ENCODE data around the gene KAT7. TPM values are rescaled to one million over a fixed set of nuclear protein-coding genes. Genes with fewer than 3 reads are reported as not detected.
A peak's percentile ranks its signal among the peaks of the same experiment; 100 is the strongest.

Gene KAT7
- 100 to 1,000 TPM; 191 to 201 TPM for total RNA-seq
- 179 to 252 reads per million in 2 donors for total RNA-seq

DNA sequence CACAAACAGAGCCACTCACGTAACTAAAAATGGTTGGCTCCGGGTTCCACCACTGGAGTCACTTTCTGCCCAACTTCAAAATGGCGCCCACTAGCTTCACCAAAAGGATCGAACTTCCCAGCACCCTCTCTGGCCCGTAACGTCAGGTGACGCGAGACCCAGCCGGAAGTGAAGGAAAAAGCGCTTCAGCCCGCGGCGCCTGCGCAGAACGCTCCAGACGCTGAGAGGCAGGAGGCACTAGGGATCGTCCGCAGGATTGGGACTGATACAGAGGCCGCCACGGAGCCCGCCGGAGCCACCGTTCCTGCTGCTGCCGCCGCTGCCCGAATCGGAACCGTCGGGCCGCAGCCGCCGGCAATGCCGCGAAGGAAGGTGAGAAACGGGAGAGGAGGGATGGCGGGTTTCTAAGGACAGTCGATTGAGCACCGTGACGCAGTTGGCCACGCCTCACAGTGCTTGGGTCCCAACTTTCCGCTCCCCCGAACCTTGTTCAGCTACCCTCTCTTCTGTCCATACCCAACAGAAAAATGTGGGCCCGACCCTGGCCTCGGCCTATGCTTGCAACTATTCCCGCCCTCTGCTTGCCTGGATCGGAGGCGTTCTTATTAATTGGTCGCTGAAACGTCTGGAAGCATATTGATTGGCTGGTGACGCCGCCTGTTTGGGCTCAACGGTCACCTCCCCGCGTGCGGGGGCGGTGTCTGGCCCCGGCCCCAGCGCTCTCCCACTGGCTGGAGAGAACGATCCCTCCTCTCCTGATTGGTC, at the start of gene KAT7:
Gene KAT7, plus strand, starts transcription at position 204 of the 765 bp plus-strand sequence. Its CDS starts 154 bp downstream, at position 358.
- peaks cover 3% of the 10 kb centered on the region for H3K36me3 Mint-ChIP-seq (ENCODE audit: low read depth)
- peak within 1 kb of the TSS; percentile 99 for H3K27ac Mint-ChIP-seq
- H3K9me3 ChIP-seq (ENCODE audit: control insufficient read depth, low read length, poor library complexity, severe bottlenecking), result no peaks in the 10 kb centered on the region
- peaks cover 36% of the 10 kb centered on the region for H3K4me1 Mint-ChIP-seq
- DNase-seq (peak; percentile 96 to 98 (median 97)), ATAC-seq (peak; percentile 85)
- H3K4me3 Mint-ChIP-seq, result peak within 1 kb of the TSS; percentile 96
- no peaks in the 10 kb centered on the region for H3K27me3 Mint-ChIP-seq

DNA sequence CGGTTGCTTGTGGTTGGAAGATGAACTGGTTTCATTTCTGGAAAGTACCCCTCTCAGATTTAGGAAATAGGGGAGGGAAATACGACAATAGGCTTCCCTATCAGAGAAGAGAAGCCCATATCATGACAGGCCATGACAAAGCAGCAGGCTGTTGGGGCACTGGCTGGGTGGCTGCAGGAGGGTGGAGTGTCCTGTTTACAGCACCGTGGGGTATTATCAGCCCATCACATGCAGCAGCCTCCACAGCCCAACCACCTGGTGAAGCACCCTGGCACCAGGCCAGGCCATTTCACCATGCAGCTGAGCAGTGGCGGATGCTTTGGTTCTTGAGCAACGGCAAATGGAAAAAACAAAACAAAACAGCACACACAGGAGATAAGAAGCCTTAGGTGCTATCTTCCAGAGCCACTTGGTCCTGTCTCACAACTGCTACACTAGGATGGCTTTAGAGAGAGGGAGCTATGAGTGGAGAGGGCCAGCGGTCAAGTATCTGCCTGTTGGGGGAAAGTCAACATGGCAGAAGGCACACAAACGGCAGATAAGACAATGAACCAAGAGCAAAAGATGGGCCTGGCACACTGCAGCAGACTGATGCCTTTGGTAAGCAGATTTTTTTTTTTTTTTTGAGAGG, 48.7 kb upstream of the KAT7 start:
- ATAC-seq (peak; percentile 98), DNase-seq (peak; percentile 86 to 95 (median 95))
- peak overlapping the region; percentile 98 for H3K27ac Mint-ChIP-seq
- H3K4me3 Mint-ChIP-seq, result peak overlapping the region; percentile 88
- H3K27me3 Mint-ChIP-seq, result no peaks in the 10 kb centered on the region
- H3K36me3 Mint-ChIP-seq (ENCODE audit: low read depth), result peaks cover 2% of the 10 kb centered on the region
- H3K9me3 ChIP-seq (ENCODE audit: control insufficient read depth, low read length, poor library complexity, severe bottlenecking), result no peaks in the 10 kb centered on the region
- H3K4me1 Mint-ChIP-seq, result peaks cover 61% of the 10 kb centered on the region

DNA sequence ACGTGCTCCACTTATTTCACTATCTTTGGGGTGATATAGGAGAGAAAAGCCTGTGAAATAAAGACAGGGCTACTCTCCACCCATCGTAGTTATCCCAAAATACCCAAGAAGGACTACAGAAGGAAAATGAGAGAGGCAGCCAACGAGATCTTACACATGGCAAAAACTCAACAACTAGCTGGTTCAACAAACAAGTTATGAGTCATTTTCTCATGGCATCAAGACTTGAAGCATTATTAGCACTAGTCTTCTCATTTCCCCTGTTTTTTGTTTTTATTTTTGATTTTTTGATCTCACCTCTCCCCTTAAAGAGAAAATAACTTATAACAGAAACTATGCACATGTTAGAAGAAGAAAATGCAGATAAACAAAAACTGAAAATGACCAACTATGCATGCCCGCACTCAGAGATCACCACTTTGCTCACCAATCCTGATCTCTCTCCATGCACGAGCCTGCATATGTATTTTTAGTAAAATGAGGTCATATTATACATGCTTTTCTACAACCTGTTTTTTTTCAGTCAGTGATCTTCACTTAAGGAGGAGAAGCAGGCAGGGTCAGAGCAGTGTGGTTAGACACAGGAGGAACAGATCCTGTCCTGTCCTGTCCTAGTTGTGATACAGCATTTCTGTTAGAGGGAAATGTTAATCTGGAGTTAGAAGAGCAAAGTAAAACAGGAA, 47.3 kb upstream of the KAT7 start:
- H3K9me3 ChIP-seq (ENCODE audit: control insufficient read depth, low read length, poor library complexity, severe bottlenecking), result no peaks in the 10 kb centered on the region
- Mint-ChIP-seq H3K27ac (peak overlapping the region; percentile 98), H3K36me3 (ENCODE audit: low read depth) (peaks cover 5% of the 10 kb centered on the region), H3K27me3 (no peaks in the 10 kb centered on the region), H3K4me1 (peaks cover 73% of the 10 kb centered on the region), H3K4me3 (peak overlapping the region; percentile 88)
- ATAC-seq, result no peak
- DNase-seq, result no peak

DNA sequence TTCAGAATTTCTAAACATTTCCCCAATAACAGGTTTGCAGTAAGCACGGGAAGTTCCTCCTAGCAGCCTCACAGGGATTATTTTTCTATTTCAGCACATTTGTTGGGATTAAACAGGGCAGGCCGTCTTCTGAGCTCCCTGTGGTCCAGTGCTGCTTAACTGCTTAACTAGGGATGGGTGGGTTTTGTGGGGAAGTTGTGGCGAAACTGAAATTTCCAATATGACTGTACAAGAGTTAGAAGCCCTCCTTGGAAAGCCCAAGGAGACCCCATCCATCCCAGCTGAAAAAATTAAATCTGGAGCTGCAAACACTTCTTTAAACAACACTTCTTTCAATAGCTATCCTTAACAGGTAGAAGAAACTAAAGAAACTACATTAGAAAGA, 46.8 kb upstream of the KAT7 start:
- peaks cover 75% of the 10 kb centered on the region for H3K4me1 Mint-ChIP-seq
- no peak for ATAC-seq
- no peak for DNase-seq
- no peaks in the 10 kb centered on the region for H3K9me3 ChIP-seq (ENCODE audit: control insufficient read depth, low read length, poor library complexity, severe bottlenecking)
- H3K4me3 Mint-ChIP-seq, result peak overlapping the region; percentile 88
- peaks cover 5% of the 10 kb centered on the region for H3K36me3 Mint-ChIP-seq (ENCODE audit: low read depth)
- peak overlapping the region; percentile 98 for H3K27ac Mint-ChIP-seq
- no peaks in the 10 kb centered on the region for H3K27me3 Mint-ChIP-seq

DNA sequence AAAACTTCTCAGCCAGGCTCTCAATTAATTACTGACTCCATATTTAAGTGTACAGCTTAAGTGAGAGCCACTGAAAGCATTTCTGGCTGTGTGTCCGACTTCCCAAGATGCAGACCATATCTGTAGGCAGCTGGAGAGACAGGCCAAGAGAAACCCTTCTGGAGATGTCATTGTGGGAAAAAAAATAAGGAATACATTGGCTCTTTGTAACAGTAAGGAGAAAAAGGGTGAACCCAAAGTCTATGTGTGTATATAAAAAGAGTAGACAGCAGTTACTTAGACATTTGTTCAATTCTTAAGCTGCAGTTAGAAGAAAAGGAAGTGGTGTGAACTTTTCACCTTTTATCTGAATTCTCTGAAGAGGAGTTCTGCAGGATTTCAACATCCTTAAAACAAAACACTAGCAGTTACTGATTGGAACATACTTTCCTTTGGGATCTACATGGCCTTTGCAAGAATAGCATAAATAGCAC, 46.3 kb upstream of the KAT7 start:
- Mint-ChIP-seq H3K4me3 (peak overlapping the region; percentile 88), H3K27me3 (no peaks in the 10 kb centered on the region), H3K27ac (peak overlapping the region; percentile 98), H3K4me1 (peaks cover 75% of the 10 kb centered on the region), H3K36me3 (ENCODE audit: low read depth) (peaks cover 5% of the 10 kb centered on the region)
- DNase-seq (no peak), ATAC-seq (no peak)
- H3K9me3 ChIP-seq (ENCODE audit: control insufficient read depth, low read length, poor library complexity, severe bottlenecking), result no peaks in the 10 kb centered on the region

DNA sequence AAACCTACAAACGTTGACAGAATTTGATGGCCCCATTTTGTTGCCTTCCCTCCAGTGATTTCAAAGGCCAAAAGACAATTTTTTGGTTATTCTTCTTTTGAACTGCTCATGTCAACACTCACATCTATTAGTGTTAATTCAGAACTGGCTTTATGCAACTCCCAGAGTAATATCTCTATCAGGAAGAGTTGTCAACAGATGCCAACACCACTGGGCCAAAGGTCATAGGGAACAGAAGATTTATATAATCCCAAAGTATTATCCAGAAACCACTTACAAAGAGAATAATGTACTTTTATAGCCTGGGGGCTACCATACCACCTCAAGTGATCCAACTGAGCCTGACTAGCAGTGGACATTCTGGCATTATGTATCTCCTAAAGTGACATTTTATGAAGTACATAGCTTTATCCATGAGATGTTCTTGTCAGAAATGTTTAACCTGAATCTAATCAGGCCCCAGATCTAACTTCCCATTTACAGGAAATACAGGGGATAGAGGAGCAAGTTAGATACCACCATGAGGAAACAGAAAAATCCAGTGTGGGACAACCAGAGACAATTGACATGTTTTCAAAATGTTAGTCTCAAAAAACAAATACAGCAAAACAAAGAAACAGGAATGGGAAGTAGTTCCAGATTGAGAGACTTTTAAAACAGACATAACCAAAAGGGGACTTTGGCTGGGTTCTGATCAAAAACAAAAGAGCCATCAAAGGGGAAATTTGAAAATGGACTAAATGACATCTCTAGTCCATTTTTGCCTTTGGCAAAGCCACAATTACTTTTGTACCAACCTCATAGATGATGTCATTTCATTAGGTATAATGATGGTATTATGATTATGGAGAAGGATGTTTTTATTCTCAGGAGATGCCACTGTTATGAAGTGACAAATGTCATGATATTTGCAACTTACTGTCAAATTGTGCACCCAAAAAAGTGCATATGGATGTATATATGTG, 43.0 kb upstream of the KAT7 start:
- ATAC-seq (no peak), DNase-seq (no peak)
- H3K27me3 Mint-ChIP-seq, result no peaks in the 10 kb centered on the region
- peak overlapping the region; percentile 98 for H3K27ac Mint-ChIP-seq
- no peaks in the 10 kb centered on the region for H3K9me3 ChIP-seq (ENCODE audit: control insufficient read depth, low read length, poor library complexity, severe bottlenecking)
- H3K36me3 Mint-ChIP-seq (ENCODE audit: low read depth), result peaks cover 4% of the 10 kb centered on the region
- peaks cover 73% of the 10 kb centered on the region for H3K4me1 Mint-ChIP-seq
- peak overlapping the region; percentile 84 for H3K4me3 Mint-ChIP-seq

DNA sequence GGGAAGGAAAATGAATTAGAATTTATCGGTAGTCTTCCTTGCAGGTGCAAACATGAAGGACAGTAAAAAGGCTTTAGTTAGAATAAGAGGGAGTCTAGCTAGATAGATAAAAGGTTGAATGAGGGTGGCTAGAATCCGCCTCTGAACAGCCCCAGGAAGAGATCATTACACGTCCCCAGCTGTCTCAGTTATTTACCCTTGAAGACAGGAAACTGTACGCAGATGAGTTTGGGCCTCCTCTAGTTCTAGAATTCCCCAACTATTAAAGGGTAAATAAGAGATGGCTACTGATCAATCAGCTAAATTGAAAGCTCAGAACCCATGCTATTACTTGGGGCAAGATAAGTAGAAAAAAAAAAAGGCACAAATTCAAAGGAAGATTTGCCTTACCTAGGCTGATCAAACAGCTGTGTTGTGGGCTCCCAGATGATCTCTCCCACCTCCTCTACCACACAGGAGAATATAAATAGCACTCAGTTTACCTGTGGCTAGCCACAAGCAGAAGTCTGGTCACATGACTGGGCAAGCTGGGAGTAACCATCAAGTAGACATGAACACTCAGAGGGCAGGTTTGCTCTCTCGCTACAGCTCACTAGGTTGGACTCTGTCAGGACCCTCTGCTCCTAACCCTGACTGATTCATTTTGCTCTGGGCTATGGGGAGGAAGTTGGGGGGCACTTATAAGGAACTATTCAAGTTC, 41.5 kb upstream of the KAT7 start:
- Mint-ChIP-seq H3K4me3 (peak overlapping the region; percentile 84), H3K36me3 (ENCODE audit: low read depth) (peaks cover 6% of the 10 kb centered on the region), H3K4me1 (peaks cover 62% of the 10 kb centered on the region), H3K27ac (peak overlapping the region; percentile 98), H3K27me3 (no peaks in the 10 kb centered on the region)
- H3K9me3 ChIP-seq (ENCODE audit: control insufficient read depth, low read length, poor library complexity, severe bottlenecking), result no peaks in the 10 kb centered on the region
- DNase-seq, result no peak
- ATAC-seq, result peak; percentile 64

DNA sequence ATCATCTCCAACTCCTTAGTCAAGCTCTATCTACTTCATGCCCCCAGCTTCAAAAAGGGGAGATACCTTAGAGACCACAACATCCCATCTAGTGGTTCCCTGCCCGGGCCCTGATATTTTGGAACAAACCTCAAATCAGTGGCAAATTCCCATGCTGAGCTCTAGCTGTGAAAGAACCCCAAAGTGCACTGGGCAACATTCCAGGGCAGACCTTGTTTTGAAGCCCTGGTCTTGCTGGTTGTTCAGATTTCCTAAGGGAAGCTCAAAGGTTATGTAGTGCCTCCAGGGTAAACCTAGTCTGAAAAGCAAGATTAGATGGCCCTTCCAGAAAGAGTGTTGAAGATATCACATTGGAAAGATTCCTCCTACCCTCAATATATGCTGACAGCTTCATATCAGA, 40.8 kb upstream of the KAT7 start:
- Mint-ChIP-seq H3K27me3 (no peaks in the 10 kb centered on the region), H3K27ac (peak overlapping the region; percentile 98), H3K4me1 (peaks cover 62% of the 10 kb centered on the region), H3K36me3 (ENCODE audit: low read depth) (peaks cover 6% of the 10 kb centered on the region), H3K4me3 (peak overlapping the region; percentile 84)
- ATAC-seq (no peak), DNase-seq (no peak)
- H3K9me3 ChIP-seq (ENCODE audit: control insufficient read depth, low read length, poor library complexity, severe bottlenecking), result no peaks in the 10 kb centered on the region

DNA sequence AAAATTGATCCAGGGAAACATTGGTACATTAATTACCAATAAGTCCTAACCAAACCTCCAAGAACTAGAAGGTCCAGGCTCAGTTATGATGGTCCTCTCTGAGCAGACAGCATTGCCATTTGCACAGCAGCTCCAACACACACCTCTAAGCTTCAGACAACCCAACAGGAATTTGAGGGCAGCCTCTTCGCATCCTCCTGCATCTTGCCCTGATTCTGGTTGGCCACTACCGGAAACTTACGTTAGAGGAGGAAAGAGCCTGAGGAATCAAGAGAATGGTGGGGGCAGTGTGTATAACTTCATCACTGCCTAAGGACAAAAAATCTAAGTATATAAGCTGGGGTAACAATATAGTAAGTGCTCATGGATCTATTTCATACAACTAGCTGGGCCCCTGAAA, 40.3 kb upstream of the KAT7 start:
- H3K4me3 Mint-ChIP-seq, result peak overlapping the region; percentile 84
- H3K9me3 ChIP-seq (ENCODE audit: control insufficient read depth, low read length, poor library complexity, severe bottlenecking), result no peaks in the 10 kb centered on the region
- DNase-seq (peak in 2 of 3 donors; percentile 38 to 41), ATAC-seq (peak; percentile 53)
- H3K27ac Mint-ChIP-seq, result peak overlapping the region; percentile 98
- peaks cover 6% of the 10 kb centered on the region for H3K36me3 Mint-ChIP-seq (ENCODE audit: low read depth)
- no peaks in the 10 kb centered on the region for H3K27me3 Mint-ChIP-seq
- peaks cover 61% of the 10 kb centered on the region for H3K4me1 Mint-ChIP-seq

DNA sequence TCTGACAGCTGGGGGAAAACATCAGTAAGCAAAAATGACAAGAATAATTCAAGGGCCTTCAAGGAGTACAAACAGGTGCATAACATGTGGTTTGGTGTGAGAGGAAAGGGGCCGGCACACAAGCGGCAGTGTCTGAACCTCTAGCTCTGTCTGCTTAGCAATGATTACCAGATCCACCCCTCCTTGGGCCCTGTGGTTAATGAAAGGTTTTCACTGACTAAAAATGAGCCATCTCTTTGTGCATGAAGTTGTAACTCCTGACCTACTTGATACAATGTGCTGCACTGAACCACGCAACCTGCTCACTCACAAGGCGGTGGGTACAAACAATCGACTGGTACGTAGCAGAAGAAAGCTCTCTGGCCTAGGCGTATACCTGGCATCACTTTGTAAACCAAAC, 39.7 kb upstream of the KAT7 start:
- Mint-ChIP-seq H3K27ac (peak overlapping the region; percentile 98), H3K4me1 (peaks cover 62% of the 10 kb centered on the region), H3K27me3 (no peaks in the 10 kb centered on the region), H3K36me3 (ENCODE audit: low read depth) (peaks cover 6% of the 10 kb centered on the region), H3K4me3 (peak overlapping the region; percentile 84)
- peak; percentile 19 to 54 (median 45) for DNase-seq
- ATAC-seq, result peak; percentile 81
- H3K9me3 ChIP-seq (ENCODE audit: control insufficient read depth, low read length, poor library complexity, severe bottlenecking), result no peaks in the 10 kb centered on the region

DNA sequence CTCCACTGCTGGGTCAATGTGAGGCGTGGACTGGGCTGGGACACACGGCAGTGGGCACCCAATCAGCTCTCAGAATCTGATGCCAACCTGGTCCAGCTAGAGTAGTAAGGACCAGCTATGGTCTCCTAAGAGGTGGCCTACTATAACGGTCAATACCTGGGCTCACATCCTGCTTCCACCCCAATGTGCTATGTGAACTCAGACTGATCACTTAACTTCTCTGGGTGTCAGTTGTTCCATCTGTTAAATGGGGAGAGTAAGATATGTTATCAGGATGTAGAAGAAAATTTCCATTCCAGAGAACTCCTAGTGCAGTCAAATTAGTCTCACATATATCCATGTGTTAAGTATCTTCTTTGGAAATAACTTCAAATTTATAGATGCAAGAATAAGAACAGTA, 38.8 kb upstream of the KAT7 start:
- no peak for DNase-seq
- Mint-ChIP-seq H3K4me1 (peaks cover 66% of the 10 kb centered on the region), H3K27ac (peak overlapping the region; percentile 98), H3K27me3 (no peaks in the 10 kb centered on the region), H3K4me3 (peak overlapping the region; percentile 57), H3K36me3 (ENCODE audit: low read depth) (peaks cover 6% of the 10 kb centered on the region)
- ATAC-seq, result no peak
- H3K9me3 ChIP-seq (ENCODE audit: control insufficient read depth, low read length, poor library complexity, severe bottlenecking), result no peaks in the 10 kb centered on the region

DNA sequence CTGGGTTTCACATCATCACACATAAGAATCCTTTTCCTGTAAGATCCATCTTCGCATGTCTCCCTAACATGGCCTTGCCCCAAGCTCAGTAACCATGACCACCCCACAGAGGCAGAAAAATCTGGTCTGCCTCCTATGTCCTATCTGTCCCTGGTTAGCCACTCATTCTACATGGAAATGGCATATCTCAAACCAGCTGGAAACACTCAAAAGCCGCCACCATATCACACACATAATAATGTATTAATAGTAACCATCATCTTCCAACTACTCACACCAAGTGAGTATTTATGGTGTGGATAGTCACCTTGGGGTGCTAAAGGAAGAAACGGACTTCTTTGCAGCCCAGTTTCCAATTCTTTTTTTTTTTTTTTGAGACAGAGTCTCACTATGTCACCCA, 36.0 kb upstream of the KAT7 start:
- H3K27me3 Mint-ChIP-seq, result no peaks in the 10 kb centered on the region
- ATAC-seq (no peak), DNase-seq (no peak)
- peaks cover 60% of the 10 kb centered on the region for H3K4me1 Mint-ChIP-seq
- H3K4me3 Mint-ChIP-seq, result peak overlapping the region; percentile 41
- H3K27ac Mint-ChIP-seq, result peak overlapping the region; percentile 98
- peaks cover 5% of the 10 kb centered on the region for H3K36me3 Mint-ChIP-seq (ENCODE audit: low read depth)
- no peaks in the 10 kb centered on the region for H3K9me3 ChIP-seq (ENCODE audit: control insufficient read depth, low read length, poor library complexity, severe bottlenecking)
